H9 (cell line): ENCODE data around the gene GTF2H3. TPM values are rescaled to one million over a fixed set of nuclear protein-coding genes. Genes with fewer than 3 reads are reported as not detected.
A peak's percentile ranks its signal among the peaks of the same experiment; 100 is the strongest.
"Not testable (repeated sequence)": the region's sequence is repeated elsewhere in the genome, so short reads cannot be mapped to it uniquely, and the experiment has no call there.

ENCODE experiments used
- DNase-seq: peaks from one replicate; pipeline ENCODE4 v3.0.0-alpha.2; 2017
- H2AFZ ChIP-seq: one replicate; pipeline ENCODE4 v1.6.1; 2013; ENCODE audit warnings: mild to moderate bottlenecking, low read length, control low read depth, moderate library complexity
- H2AK5ac ChIP-seq: 2 replicates; pipeline ENCODE4 v1.6.1; 2013; ENCODE audit warnings: low read length, control low read depth, mixed read lengths; ENCODE audit not compliant: insufficient read length
- H2BK120ac ChIP-seq: one replicate; pipeline ENCODE4 v1.6.1; 2013; ENCODE audit warnings: low read depth, mild to moderate bottlenecking, low read length, control low read depth, inconsistent platforms; ENCODE audit not compliant: poor library complexity, severe bottlenecking
- H2BK12ac ChIP-seq: 2 replicates; pipeline ENCODE4 v1.6.1; 2013; ENCODE audit warnings: low read length, control low read depth, mixed read lengths, low read depth; ENCODE audit not compliant: insufficient read length
- H2BK15ac ChIP-seq: 2 replicates; pipeline ENCODE4 v1.6.1; 2013; ENCODE audit warnings: low read depth, low read length, control low read depth
- H2BK20ac ChIP-seq: one replicate; pipeline ENCODE4 v1.6.1; 2013; ENCODE audit warnings: low read depth, mild to moderate bottlenecking, low read length, control low read depth, inconsistent platforms; ENCODE audit not compliant: poor library complexity, severe bottlenecking
- H2BK5ac ChIP-seq: 2 replicates; pipeline ENCODE4 v1.6.1; 2013; ENCODE audit warnings: low read length, control low read depth, mixed read lengths; ENCODE audit not compliant: insufficient read length
- H3K14ac ChIP-seq: 2 replicates; pipeline ENCODE4 v1.6.1; 2013; ENCODE audit warnings: low read length, control low read depth; ENCODE audit not compliant: insufficient read depth
- H3K18ac ChIP-seq: 2 replicates; pipeline ENCODE4 v1.6.1; 2013; ENCODE audit warnings: low read depth, mild to moderate bottlenecking, mixed read lengths, low read length, control low read depth; ENCODE audit not compliant: insufficient read length
- H3K23ac ChIP-seq: 2 replicates; pipeline ENCODE4 v1.6.1; 2013; ENCODE audit warnings: low read length, control low read depth, mixed read lengths, low read depth; ENCODE audit not compliant: insufficient read length
- H3K23me2 ChIP-seq: 2 replicates; pipeline ENCODE4 v1.6.1; 2013; ENCODE audit warnings: low read depth, mild to moderate bottlenecking, mixed read lengths, low read length, control low read depth; ENCODE audit not compliant: insufficient read length, poor library complexity, severe bottlenecking
- H3K27ac ChIP-seq: 2 replicates; pipeline ENCODE4 v1.5.1; 2013; ENCODE audit warnings: low read length, control low read depth, mixed read lengths, low read depth; ENCODE audit not compliant: insufficient read length
- H3K27me3 ChIP-seq: 2 replicates; pipeline ENCODE4 v1.6.1; 2013; ENCODE audit warnings: low read length, control low read depth, inconsistent platforms; ENCODE audit not compliant: insufficient read depth
- H3K4ac ChIP-seq: 2 replicates; pipeline ENCODE4 v1.6.1; 2013; ENCODE audit warnings: low read depth, mild to moderate bottlenecking, control low read depth, inconsistent platforms, low read length, moderate library complexity
- H3K4me1 ChIP-seq: 2 replicates; pipeline ENCODE4 v1.6.1; 2013; ENCODE audit warnings: low read length, control low read depth, inconsistent platforms; ENCODE audit not compliant: insufficient read depth
- H3K4me2 ChIP-seq: 2 replicates; pipeline ENCODE4 v1.6.1; 2013; ENCODE audit warnings: low read length, control low read depth, mixed read lengths; ENCODE audit not compliant: insufficient read length, insufficient read depth
- H3K56ac ChIP-seq: 2 replicates; pipeline ENCODE4 v1.6.1; 2013; ENCODE audit warnings: low read depth, mild to moderate bottlenecking, mixed read lengths, low read length, control low read depth; ENCODE audit not compliant: insufficient read length
- H3K79me1 ChIP-seq: 2 replicates; pipeline ENCODE4 v1.6.1; 2013; ENCODE audit warnings: low read depth, mild to moderate bottlenecking, moderate library complexity, low read length, control low read depth, inconsistent platforms; ENCODE audit not compliant: insufficient read depth, poor library complexity, severe bottlenecking
- H3K79me2 ChIP-seq: 2 replicates; pipeline ENCODE4 v1.6.1; 2013; ENCODE audit warnings: low read length, control low read depth, inconsistent platforms; ENCODE audit not compliant: insufficient read depth
- H3K9ac ChIP-seq: 2 replicates; pipeline ENCODE4 v1.6.1; 2013; ENCODE audit warnings: low read length, control low read depth, mixed read lengths; ENCODE audit not compliant: insufficient read length; ENCODE audit errors: extremely low read depth
- H3K9me3 ChIP-seq: one replicate; pipeline ENCODE4 v1.6.1; 2013; ENCODE audit warnings: low read depth, low read length, inconsistent platforms; ENCODE audit not compliant: control insufficient read depth
- H3T11ph ChIP-seq: one replicate; pipeline ENCODE4 v1.6.1; 2013; ENCODE audit warnings: mild to moderate bottlenecking, low read length, control low read depth, inconsistent platforms
- H4K20me1 ChIP-seq: one replicate; pipeline ENCODE4 v1.6.1; 2013; ENCODE audit not compliant: control insufficient read depth, insufficient read length, insufficient read depth
- H4K5ac ChIP-seq: 2 replicates; pipeline ENCODE4 v1.6.1; 2013; ENCODE audit warnings: low read depth, mild to moderate bottlenecking, mixed read lengths, low read length, control low read depth; ENCODE audit not compliant: insufficient read length
- H4K8ac ChIP-seq: replicated peaks from 2 replicates; pipeline ENCODE4 v1.6.1; 2013; ENCODE audit warnings: low read length, control low read depth, mixed read lengths, low read depth; ENCODE audit not compliant: insufficient read length
- H4K91ac ChIP-seq: 2 replicates; pipeline ENCODE4 v1.6.1; 2013; ENCODE audit warnings: low read depth, mild to moderate bottlenecking, moderate library complexity, mixed read lengths, low read length, control low read depth; ENCODE audit not compliant: insufficient read length
- H3K27ac Mint-ChIP-seq, 3 experiments: 2 replicates in 2 of 3; 3 replicates in 1 of 3; pipeline ENCODE4 v1.8.0; 2020 to 2021; ENCODE audit warnings: mixed read lengths in 3 of 3, mild to moderate bottlenecking in 1 of 3, moderate library complexity in 1 of 3
- H3K27me3 Mint-ChIP-seq: 2 replicates; pipeline ENCODE4 v1.8.0; 2021; ENCODE audit warnings: low read depth, mild to moderate bottlenecking, moderate library complexity, mixed read lengths
- H3K36me3 Mint-ChIP-seq, 3 experiments: 2 replicates in 2 of 3; 3 replicates in 1 of 3; pipeline ENCODE4 v1.8.0; 2020 to 2021; ENCODE audit warnings: low read depth in 3 of 3, mixed read lengths in 3 of 3; ENCODE audit not compliant: insufficient read depth in 1 of 3
- H3K4me1 Mint-ChIP-seq, 2 experiments: 2 replicates each; pipeline ENCODE4 v1.8.0; 2020; ENCODE audit warnings: mixed read lengths in 2 of 2
- H3K4me3 Mint-ChIP-seq, 2 experiments: 2 replicates in 1 of 2; 3 replicates in 1 of 2; pipeline ENCODE4 v1.8.0; 2020 to 2021; ENCODE audit warnings: mild to moderate bottlenecking in 2 of 2, mixed read lengths in 2 of 2, moderate library complexity in 1 of 2
- H3K9me3 Mint-ChIP-seq, 2 experiments: 2 replicates in 1 of 2; 3 replicates in 1 of 2; pipeline ENCODE4 v1.8.0; 2020; ENCODE audit warnings: mild to moderate bottlenecking in 2 of 2, mixed read lengths in 2 of 2, moderate library complexity in 1 of 2
- WGBS: extraction: QIAGEN DNeasy Blood & Tissue Kit; methylation state at CpG from one replicate; pipeline ENCODE4 v1.1.7; 2013; ENCODE audit warnings: missing lambda C conversion rate, low lambda C conversion rate, mixed read lengths; ENCODE audit not compliant: insufficient read length; ENCODE audit errors: extremely low coverage; 5-methylcytosine and 5-hydroxymethylcytosine counted together
- total RNA-seq: library from RNA; stranded (reverse); gene quantifications from 2 replicates; pipeline ENCODE4 v1.2.1, GENCODE V29; 2021
- TF ChIP-seq, protein P1 (sequence below): fragments of 200-600 bp; sonication (generic); conservative IDR thresholded peaks from 3 replicates; pipeline ENCODE4 v1.8.0; 2021; ENCODE audit warnings: antibody characterized with exemption, mild to moderate bottlenecking

The GTF2H3 gene
- total RNA-seq, 1 experiment from 2014 or later, result 39.2 TPM

GRCh38 chr12:123602651-123603195, 30.9 kb upstream of the GTF2H3 start:
- Histone ChIP-seq H3K14ac (no peak overlapping the region), H3K23ac (no peak overlapping the region), H3K18ac (no peak overlapping the region), H2BK120ac (no peak overlapping the region), H3K23me2 (peaks cover 9% of the 10 kb centered on the region), H4K8ac (no peak overlapping the region), H2BK20ac (no peak overlapping the region), H3T11ph (no peak overlapping the region), H3K79me2 (peaks cover 23% of the 10 kb centered on the region; the same call in 1 of the 2 replicates), H3K4me1 (no peaks in the 10 kb centered on the region; the same call in 1 of the 2 replicates), H4K5ac (no peak overlapping the region), H3K27ac (no peak overlapping the region), H4K91ac (no peak overlapping the region), H2BK15ac (no peak overlapping the region), H3K9me3 (no peaks in the 10 kb centered on the region), H3K4me2 (peak overlapping the region; percentile 90), H2AK5ac (no peak overlapping the region), H3K9ac (peak overlapping the region; percentile 90), H3K79me1 (peaks cover 3% of the 10 kb centered on the region), H2BK5ac (no peak overlapping the region), H3K56ac (no peak overlapping the region), H2AFZ (no peak overlapping the region), H3K27me3 (no peaks in the 10 kb centered on the region), H3K4ac (no peak overlapping the region), H2BK12ac (no peak overlapping the region), H4K20me1 (peaks cover 3% of the 10 kb centered on the region)
- no peaks in the 10 kb centered on the region for H3K27me3 Mint-ChIP-seq
- H3K4me1 Mint-ChIP-seq, result peaks cover 9 to 12% of the 10 kb centered on the region in 2 experiments
- DNase-seq, result no peak
- WGBS, result no CpG with 5 or more reads among the region's 7 CpGs
- peak overlapping the region; percentile 85 to 87 for H3K4me3 Mint-ChIP-seq
- no peaks in the 10 kb centered on the region for H3K9me3 Mint-ChIP-seq
- H3K27ac Mint-ChIP-seq, result peak overlapping the region; percentile 22 to 93 (median 77)
- TF ChIP-seq, protein P1, sequence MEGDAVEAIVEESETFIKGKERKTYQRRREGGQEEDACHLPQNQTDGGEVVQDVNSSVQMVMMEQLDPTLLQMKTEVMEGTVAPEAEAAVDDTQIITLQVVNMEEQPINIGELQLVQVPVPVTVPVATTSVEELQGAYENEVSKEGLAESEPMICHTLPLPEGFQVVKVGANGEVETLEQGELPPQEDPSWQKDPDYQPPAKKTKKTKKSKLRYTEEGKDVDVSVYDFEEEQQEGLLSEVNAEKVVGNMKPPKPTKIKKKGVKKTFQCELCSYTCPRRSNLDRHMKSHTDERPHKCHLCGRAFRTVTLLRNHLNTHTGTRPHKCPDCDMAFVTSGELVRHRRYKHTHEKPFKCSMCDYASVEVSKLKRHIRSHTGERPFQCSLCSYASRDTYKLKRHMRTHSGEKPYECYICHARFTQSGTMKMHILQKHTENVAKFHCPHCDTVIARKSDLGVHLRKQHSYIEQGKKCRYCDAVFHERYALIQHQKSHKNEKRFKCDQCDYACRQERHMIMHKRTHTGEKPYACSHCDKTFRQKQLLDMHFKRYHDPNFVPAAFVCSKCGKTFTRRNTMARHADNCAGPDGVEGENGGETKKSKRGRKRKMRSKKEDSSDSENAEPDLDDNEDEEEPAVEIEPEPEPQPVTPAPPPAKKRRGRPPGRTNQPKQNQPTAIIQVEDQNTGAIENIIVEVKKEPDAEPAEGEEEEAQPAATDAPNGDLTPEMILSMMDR, result no peak
- peaks cover 28 to 46% (median 44%) of the 10 kb centered on the region in 3 experiments; a peak in 6 of 7 replicates for H3K36me3 Mint-ChIP-seq

GRCh38 chr12:123603495-123603894, 30.1 kb upstream of the GTF2H3 start:
- H3K79me2 ChIP-seq, result peaks cover 23% of the 10 kb centered on the region; the same call in 1 of the 2 replicates

More at GRCh38 chr12:123603495-123603894, 30.1 kb upstream of the GTF2H3 start:
- not testable (repeated sequence) for H4K5ac ChIP-seq, H3K18ac ChIP-seq, H2BK120ac ChIP-seq, H4K20me1 ChIP-seq, H3K27me3 ChIP-seq, H2BK20ac ChIP-seq, H3K23ac ChIP-seq, H2BK5ac ChIP-seq, H4K8ac ChIP-seq, H3K56ac ChIP-seq, H3K27me3 Mint-ChIP-seq, H2AFZ ChIP-seq, H3K23me2 ChIP-seq, H3T11ph ChIP-seq, H3K79me1 ChIP-seq, H3K9me3 Mint-ChIP-seq, H2BK12ac ChIP-seq, H3K27ac Mint-ChIP-seq, DNase-seq, H3K9ac ChIP-seq, H3K4me2 ChIP-seq, H3K14ac ChIP-seq, H2BK15ac ChIP-seq, H3K9me3 ChIP-seq, H3K27ac ChIP-seq, H2AK5ac ChIP-seq, H3K4ac ChIP-seq, H4K91ac ChIP-seq, H3K4me1 ChIP-seq
- Mint-ChIP-seq H3K36me3 (peaks cover 36 to 50% (median 48%) of the 10 kb centered on the region in 3 experiments; a peak in 6 of 7 replicates), H3K4me1 (peaks cover 9 to 12% of the 10 kb centered on the region in 2 experiments), H3K4me3 (peak overlapping the region; percentile 38 to 85; a peak in 4 of 5 replicates)
- no CpG with 5 or more reads among the region's 11 CpGs for WGBS
